HL-60 (cell line): ENCODE measurements around the gene IRF4.

ENCODE experiments used
- DNase-seq, 2 experiments: peaks; one replicate each; pipeline ENCODE4 v3.0.0-alpha.2; 2010 to 2020; ENCODE audit warnings: low read depth in 1 of 2, low spot score in 1 of 2
- H3K27ac ChIP-seq: fragments of 250-450 bp; sonication (Bioruptor Pico); replicated peaks from 2 replicates; pipeline ENCODE4 v1.5.1; 2020; ENCODE audit warnings: mild to moderate bottlenecking, moderate library complexity
- H3K27me3 ChIP-seq: fragments of 250-450 bp; sonication (Bioruptor Pico); 2 replicates; pipeline ENCODE4 v1.5.1; 2021; ENCODE audit warnings: mild to moderate bottlenecking, moderate library complexity; ENCODE audit not compliant: insufficient read depth, poor library complexity, severe bottlenecking
- H3K4me3 ChIP-seq: replicated peaks from 2 replicates; pipeline ENCODE4 v1.5.1; 2011; ENCODE audit warnings: mild to moderate bottlenecking, control low read depth, low read length; ENCODE audit not compliant: insufficient read depth
- CTCF ChIP-seq: IDR thresholded peaks from one replicate; pipeline ENCODE4 v1.5.1; 2011; ENCODE audit warnings: low read length, control low read depth, inconsistent platforms; ENCODE audit not compliant: insufficient read depth
- GABPA ChIP-seq: IDR thresholded peaks from 2 replicates; pipeline ENCODE4 v1.6.1; 2012; ENCODE audit warnings: low read depth
- POLR2AphosphoS5 ChIP-seq: IDR thresholded peaks from 2 replicates; pipeline ENCODE4 v1.6.1; 2012; ENCODE audit warnings: low read depth
- REST ChIP-seq: IDR thresholded peaks from 2 replicates; pipeline ENCODE4 v1.6.1; 2012; ENCODE audit warnings: low read depth; ENCODE audit not compliant: insufficient replicate concordance
- SPI1 ChIP-seq: IDR thresholded peaks from 2 replicates; pipeline ENCODE4 v1.6.1; 2012; ENCODE audit warnings: low read depth, mild to moderate bottlenecking, borderline replicate concordance

The IRF4 gene

GRCh38 chr6:392441-393390, 1.2 kb downstream of the IRF4 start:
- no peak overlapping the region for H3K27ac ChIP-seq
- peaks cover 67% of the 10 kb centered on the region for H3K27me3 ChIP-seq
- no peak for TF ChIP-seq CTCF
- no peak for TF ChIP-seq GABPA
- no peak for TF ChIP-seq SPI1
- TF ChIP-seq REST = no peak
- TF ChIP-seq POLR2AphosphoS5 = no peak
- no peak overlapping the region for H3K4me3 ChIP-seq
- DNase-seq = no peak

DNA sequence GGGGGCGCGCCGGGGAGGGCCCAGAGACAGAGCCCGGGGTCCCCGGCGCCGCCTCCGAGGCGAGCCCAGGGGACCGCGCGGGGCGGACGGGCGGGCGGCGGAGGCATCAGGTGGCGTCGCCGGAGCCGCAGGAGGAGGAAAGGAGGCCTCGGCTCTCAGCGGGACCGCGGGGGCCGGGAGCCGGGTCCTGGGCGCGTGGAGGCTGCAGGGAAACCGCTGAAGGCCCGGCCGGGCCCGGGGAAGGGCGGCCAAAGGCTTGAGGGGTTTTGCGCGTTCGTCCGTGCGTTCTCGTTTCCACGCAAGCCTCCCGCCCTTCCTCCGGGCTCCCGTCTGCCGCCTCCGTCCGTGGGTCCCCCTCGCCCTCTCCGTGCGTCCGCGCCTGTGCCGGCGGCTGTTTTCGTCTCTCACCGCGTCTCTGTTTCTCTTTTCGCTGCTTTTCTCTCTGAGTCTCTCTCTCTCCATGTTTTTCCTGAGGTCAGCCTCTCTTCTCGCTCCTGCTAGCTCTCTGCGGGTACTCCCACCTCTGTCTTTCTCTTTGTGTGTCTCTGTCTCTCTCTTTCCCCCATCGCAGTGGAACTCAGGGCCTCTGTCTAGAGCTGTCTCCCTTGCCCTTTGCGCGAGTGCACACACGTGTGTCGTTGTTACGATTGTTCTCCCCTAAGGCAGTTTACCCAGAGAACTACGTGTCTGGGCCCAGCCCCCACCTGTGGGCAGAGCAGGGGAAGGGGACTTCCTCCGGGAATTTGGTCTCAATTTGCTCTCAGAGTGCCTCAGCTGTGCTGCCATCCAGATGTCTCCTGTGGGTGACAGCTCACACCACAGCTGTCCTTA, 2.1 kb downstream of the IRF4 start:
- H3K27ac ChIP-seq = no peak overlapping the region
- TF ChIP-seq POLR2AphosphoS5 = no peak
- no peak for TF ChIP-seq GABPA
- no peak for TF ChIP-seq REST
- no peak for TF ChIP-seq CTCF
- TF ChIP-seq SPI1 = no peak

GRCh38 chr6:394641-395289, 3.2 kb downstream of the IRF4 start:
- Histone ChIP-seq H3K27ac (no peak overlapping the region), H3K4me3 (no peak overlapping the region), H3K27me3 (peaks cover 55% of the 10 kb centered on the region)

More for the DNA sequence above, 2.1 kb downstream of the IRF4 start:
- H3K27me3 ChIP-seq = peaks cover 67% of the 10 kb centered on the region
- no peak for DNase-seq
- H3K4me3 ChIP-seq = no peak overlapping the region

More at GRCh38 chr6:394641-395289, 3.2 kb downstream of the IRF4 start:
- no peak for DNase-seq
- TF ChIP-seq CTCF (no peak), GABPA (no peak), REST (no peak), SPI1 (no peak), POLR2AphosphoS5 (no peak)
